ENCODE data around the gene CDKN2B. TPM values are rescaled to one million over a fixed set of nuclear protein-coding genes. Genes with fewer than 3 reads are reported as not detected.

CDKN2B gene
- polyA plus RNA-seq, 1 experiment, result 10.2 TPM

DNA sequence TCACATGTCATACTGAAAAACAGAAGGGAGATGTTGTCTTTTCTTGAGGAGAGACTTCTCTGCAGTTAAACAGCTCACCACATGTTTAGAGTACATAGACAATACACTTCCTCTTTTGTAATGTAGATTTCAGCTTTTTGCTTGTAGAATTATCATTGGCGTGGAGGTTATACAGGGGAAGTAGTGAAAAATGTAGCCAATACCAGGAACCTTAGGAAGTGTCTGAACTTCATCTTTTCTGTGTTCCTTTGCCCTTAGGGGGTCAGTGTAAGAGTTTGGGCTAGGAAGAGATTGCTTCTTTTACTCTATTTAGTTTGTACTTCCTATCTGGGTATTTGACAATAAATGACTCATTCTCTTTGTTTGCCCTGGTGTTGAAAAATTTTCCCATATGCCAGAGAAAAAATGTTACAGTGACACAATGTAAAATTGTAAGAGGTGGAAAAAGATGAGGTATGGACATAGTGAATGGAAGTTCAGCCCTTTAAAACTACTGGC lies 21.0 kb upstream of the CDKN2B start:
- TF ChIP-seq, protein P1, sequence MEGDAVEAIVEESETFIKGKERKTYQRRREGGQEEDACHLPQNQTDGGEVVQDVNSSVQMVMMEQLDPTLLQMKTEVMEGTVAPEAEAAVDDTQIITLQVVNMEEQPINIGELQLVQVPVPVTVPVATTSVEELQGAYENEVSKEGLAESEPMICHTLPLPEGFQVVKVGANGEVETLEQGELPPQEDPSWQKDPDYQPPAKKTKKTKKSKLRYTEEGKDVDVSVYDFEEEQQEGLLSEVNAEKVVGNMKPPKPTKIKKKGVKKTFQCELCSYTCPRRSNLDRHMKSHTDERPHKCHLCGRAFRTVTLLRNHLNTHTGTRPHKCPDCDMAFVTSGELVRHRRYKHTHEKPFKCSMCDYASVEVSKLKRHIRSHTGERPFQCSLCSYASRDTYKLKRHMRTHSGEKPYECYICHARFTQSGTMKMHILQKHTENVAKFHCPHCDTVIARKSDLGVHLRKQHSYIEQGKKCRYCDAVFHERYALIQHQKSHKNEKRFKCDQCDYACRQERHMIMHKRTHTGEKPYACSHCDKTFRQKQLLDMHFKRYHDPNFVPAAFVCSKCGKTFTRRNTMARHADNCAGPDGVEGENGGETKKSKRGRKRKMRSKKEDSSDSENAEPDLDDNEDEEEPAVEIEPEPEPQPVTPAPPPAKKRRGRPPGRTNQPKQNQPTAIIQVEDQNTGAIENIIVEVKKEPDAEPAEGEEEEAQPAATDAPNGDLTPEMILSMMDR (IDR thresholded peaks at IDR 0.05; ENCODE audit: low read depth, low read length), result no peak
- ChIA-PET CTCF (interaction anchor here (1.0 to 3.0 kb wide), 8 partner anchors 19 to 218 kb away, joined by 3 to 32 read pairs (median 4); partner anchors contain the start of gene CDKN2B), POLR2A (no interaction called here)
- Histone ChIP-seq H3K27ac (ENCODE audit: low read depth, low read length) (peak overlapping the region; percentile 11), H3K27me3 (ENCODE audit: control insufficient read depth, insufficient read depth, low read length) (no peaks in the 10 kb centered on the region), H3K9me3 (ENCODE audit: control insufficient read depth, insufficient read depth, low read length) (no peaks in the 10 kb centered on the region), H3K4me3 (ENCODE audit: low read depth, low read length) (no peak overlapping the region)
- no peak for DNase-seq (ENCODE audit: low read depth, low spot score)

- no peak for DNase-seq (ENCODE audit: low read depth, low spot score)
- TF ChIP-seq, protein P1 (IDR thresholded peaks at IDR 0.05; ENCODE audit: low read depth, low read length), result no peak
- no peaks in the 10 kb centered on the region for H3K9me3 ChIP-seq (ENCODE audit: control insufficient read depth, insufficient read depth, low read length)
- POLR2A ChIA-PET, result no interaction called here
- H3K27ac ChIP-seq (ENCODE audit: low read depth, low read length), result no peak overlapping the region
- no peaks in the 10 kb centered on the region for H3K27me3 ChIP-seq (ENCODE audit: control insufficient read depth, insufficient read depth, low read length)
- no peak overlapping the region for H3K4me3 ChIP-seq (ENCODE audit: low read depth, low read length)
- CTCF ChIA-PET, result interaction anchor here (1.1 to 3.0 kb wide), 5 partner anchors 18 to 215 kb away, joined by 3 to 32 read pairs (median 4); partner anchors contain the start of gene CDKN2B
Measured at GRCh38 chr9:22029231-22029630, 20.1 kb upstream of the CDKN2B start.

DNA sequence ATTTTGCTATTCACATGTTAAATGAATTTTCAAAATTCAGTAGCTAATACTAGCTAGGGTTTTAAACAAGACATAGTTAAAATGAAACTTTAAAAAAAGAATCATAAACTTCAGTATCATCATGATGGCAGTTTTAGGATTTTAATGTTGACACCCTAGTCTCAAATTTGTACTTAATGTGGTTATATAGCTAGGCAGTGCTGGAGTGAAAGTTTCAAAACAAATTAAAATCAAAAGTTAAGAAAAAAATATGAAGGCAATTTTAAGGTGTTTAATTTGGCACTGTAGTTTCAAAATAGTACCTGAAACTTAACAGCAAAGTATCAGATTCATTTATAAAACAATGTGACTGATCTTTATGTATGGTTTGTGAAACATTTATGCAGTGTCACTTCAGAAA lies 19.3 kb upstream of the CDKN2B start:
- CTCF ChIA-PET, result interaction anchor here (1.8 to 3.5 kb wide), 4 partner anchors 20 to 216 kb away, joined by 4 to 32 read pairs (median 15); partner anchors contain the start of gene CDKN2B
- DNase-seq (ENCODE audit: low read depth, low spot score), result no peak
- TF ChIP-seq, protein P1 (IDR thresholded peaks at IDR 0.05; ENCODE audit: low read depth, low read length), result no peak
- H3K4me3 ChIP-seq (ENCODE audit: low read depth, low read length), result no peak overlapping the region
- POLR2A ChIA-PET, result no interaction called here
- H3K27me3 ChIP-seq (ENCODE audit: control insufficient read depth, insufficient read depth, low read length), result no peaks in the 10 kb centered on the region
- H3K27ac ChIP-seq (ENCODE audit: low read depth, low read length), result no peak overlapping the region
- H3K9me3 ChIP-seq (ENCODE audit: control insufficient read depth, insufficient read depth, low read length), result no peaks in the 10 kb centered on the region

DNA sequence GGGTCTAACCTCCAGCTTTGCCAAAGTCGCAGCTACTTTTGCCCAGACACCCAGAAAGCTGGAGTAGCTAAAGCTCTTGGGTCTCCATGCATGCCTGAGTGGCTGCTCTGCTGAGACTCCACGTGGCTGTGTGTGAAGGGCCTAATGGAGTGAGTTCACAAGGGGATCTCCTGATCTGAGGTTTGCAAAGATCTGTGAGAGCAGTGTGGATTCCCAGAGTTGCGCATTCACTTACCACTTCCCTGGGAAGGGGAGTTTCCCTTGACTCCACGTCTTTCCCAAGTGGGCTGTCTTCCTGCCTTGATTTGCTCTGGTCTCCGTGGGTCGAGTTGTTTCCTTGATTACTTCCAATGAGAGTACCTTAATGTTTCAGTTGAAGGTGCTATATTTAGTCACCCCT lies 17.6 kb upstream of the CDKN2B start:
- Histone ChIP-seq H3K27ac (ENCODE audit: low read depth, low read length) (no peak overlapping the region), H3K9me3 (ENCODE audit: control insufficient read depth, insufficient read depth, low read length) (no peaks in the 10 kb centered on the region), H3K27me3 (ENCODE audit: control insufficient read depth, insufficient read depth, low read length) (no peaks in the 10 kb centered on the region), H3K4me3 (ENCODE audit: low read depth, low read length) (no peak overlapping the region)
- POLR2A ChIA-PET, result no interaction called here
- DNase-seq (ENCODE audit: low read depth, low spot score), result no peak
- TF ChIP-seq, protein P1 (IDR thresholded peaks at IDR 0.05; ENCODE audit: low read depth, low read length), result no peak
- CTCF ChIA-PET, result interaction anchor here (1.3 to 3.5 kb wide), 3 partner anchors 18 to 218 kb away, joined by 3 to 19 read pairs (median 11); partner anchors contain the start of gene CDKN2B

GRCh38 chr9:22022396-22022795 lies 13.3 kb upstream of the CDKN2B start:
- POLR2A ChIA-PET, result no interaction called here
- Histone ChIP-seq H3K9me3 (ENCODE audit: control insufficient read depth, insufficient read depth, low read length) (no peaks in the 10 kb centered on the region), H3K4me3 (ENCODE audit: low read depth, low read length) (no peak overlapping the region), H3K27me3 (ENCODE audit: control insufficient read depth, insufficient read depth, low read length) (no peaks in the 10 kb centered on the region), H3K27ac (ENCODE audit: low read depth, low read length) (no peak overlapping the region)
- TF ChIP-seq, protein P1 (IDR thresholded peaks at IDR 0.05; ENCODE audit: low read depth, low read length), result no peak
- CTCF ChIA-PET, result no interaction called here
- no peak for DNase-seq (ENCODE audit: low read depth, low spot score)

Data from AG04450 (cell line).